Measurements from ENCODE around the gene AP1M1. TPM values are rescaled to one million over a fixed set of nuclear protein-coding genes. Genes with fewer than 3 reads are reported as not detected.

AP1M1 gene
- total RNA-seq, 1 experiment from 2014 or later: 27.7 TPM

DNA sequence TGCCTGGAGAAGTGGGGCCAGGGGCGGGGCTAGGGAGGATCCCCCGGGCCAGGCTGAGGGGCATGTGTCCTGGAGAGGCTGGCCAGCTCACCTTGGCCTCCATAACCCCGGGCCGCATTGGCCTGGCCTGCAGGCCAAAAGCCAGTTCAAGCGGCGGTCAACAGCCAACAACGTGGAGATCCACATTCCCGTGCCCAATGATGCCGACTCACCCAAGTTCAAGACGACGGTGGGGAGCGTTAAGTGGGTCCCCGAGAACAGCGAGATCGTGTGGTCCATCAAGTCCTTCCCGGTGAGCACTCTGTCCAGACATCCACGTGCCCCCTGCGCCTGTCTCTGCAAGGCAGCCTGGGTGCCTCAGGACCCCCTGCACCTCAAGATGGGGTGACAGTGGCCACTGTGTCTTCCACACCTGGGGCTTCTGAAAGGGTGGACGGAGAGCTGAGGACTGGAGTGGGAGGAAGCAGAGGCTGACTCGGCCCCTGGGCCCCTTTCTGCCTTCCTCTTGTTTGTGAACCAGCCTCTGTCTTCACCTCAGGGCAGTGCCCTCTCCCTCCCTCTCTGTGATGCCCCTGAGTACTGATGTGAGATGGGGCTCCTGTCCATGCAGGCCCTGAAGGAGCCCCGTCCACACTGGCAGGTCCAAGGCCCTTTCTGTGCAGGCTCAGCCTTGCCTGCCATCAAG is 31.1 kb downstream of the AP1M1 start (continued):
- TF ChIP-seq ZNF121 (CRISPR knock-in tag; IDR thresholded peaks at IDR 0.05): no peak
- no peak for TF ChIP-seq ZBTB21 (CRISPR knock-in tag; IDR thresholded peaks at IDR 0.05; ENCODE audit: borderline replicate concordance)
- TF ChIP-seq PREB (CRISPR knock-in tag; IDR thresholded peaks at IDR 0.05; ENCODE audit: borderline replicate concordance): no peak
- no peak for TF ChIP-seq NFE2L1 (CRISPR knock-in tag; IDR thresholded peaks at IDR 0.05)
- no peak for TF ChIP-seq ZNF671 (CRISPR knock-in tag; IDR thresholded peaks at IDR 0.05)
- TF ChIP-seq MAX (CRISPR knock-in tag; IDR thresholded peaks at IDR 0.05): no peak
- no peak for TF ChIP-seq FOXP4 (CRISPR knock-in tag; IDR thresholded peaks at IDR 0.05)

DNA sequence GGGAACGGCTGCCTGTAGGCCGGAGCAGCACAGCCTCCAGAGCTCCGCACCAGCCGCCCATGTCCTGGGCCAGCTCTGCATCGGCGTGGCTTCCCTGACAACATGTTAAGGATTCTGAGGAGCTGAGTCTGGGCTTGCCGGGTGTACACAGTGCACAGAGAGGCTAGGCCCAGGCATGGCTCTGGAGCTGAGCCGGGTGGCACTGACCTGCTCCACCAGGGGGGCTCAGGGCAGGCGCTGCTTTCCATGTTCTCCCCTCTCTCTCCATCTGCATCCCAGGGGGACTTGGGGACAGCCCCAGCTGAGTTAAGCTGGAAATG is 31.6 kb downstream of the AP1M1 start:
- Mint-ChIP-seq H3K36me3 (peaks cover 2% of the 10 kb centered on the region; the same call in 1 of the 2 replicates), H3K9me3 (no peaks in the 10 kb centered on the region), H3K4me1 (no peaks in the 10 kb centered on the region), H3K4me3 (no peak overlapping the region), H3K27me3 (ENCODE audit: low read depth) (no peaks in the 10 kb centered on the region; the same call in 1 of the 2 replicates), H3K27ac (0 out of 2 replicates have a peak overlapping the region, but pooled peaks have one; percentile 80)
- DNase-seq (ENCODE audit: low spot score) (no peak), ATAC-seq (no peak)
- TF ChIP-seq, protein P1, sequence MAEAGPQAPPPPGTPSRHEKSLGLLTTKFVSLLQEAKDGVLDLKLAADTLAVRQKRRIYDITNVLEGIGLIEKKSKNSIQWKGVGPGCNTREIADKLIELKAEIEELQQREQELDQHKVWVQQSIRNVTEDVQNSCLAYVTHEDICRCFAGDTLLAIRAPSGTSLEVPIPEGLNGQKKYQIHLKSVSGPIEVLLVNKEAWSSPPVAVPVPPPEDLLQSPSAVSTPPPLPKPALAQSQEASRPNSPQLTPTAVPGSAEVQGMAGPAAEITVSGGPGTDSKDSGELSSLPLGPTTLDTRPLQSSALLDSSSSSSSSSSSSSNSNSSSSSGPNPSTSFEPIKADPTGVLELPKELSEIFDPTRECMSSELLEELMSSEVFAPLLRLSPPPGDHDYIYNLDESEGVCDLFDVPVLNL (CRISPR knock-in tag; IDR thresholded peaks at IDR 0.05; ENCODE audit: borderline replicate concordance, low read depth): no peak
- TF ChIP-seq, protein P2, sequence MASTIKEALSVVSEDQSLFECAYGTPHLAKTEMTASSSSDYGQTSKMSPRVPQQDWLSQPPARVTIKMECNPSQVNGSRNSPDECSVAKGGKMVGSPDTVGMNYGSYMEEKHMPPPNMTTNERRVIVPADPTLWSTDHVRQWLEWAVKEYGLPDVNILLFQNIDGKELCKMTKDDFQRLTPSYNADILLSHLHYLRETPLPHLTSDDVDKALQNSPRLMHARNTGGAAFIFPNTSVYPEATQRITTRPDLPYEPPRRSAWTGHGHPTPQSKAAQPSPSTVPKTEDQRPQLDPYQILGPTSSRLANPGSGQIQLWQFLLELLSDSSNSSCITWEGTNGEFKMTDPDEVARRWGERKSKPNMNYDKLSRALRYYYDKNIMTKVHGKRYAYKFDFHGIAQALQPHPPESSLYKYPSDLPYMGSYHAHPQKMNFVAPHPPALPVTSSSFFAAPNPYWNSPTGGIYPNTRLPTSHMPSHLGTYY (CRISPR knock-in tag; IDR thresholded peaks at IDR 0.05): no peak
- no peak for TF ChIP-seq MAX (CRISPR knock-in tag; IDR thresholded peaks at IDR 0.05)
- no peak for TF ChIP-seq FOXJ3 (CRISPR knock-in tag; IDR thresholded peaks at IDR 0.05; ENCODE audit: borderline replicate concordance)
- TF ChIP-seq ETV6 (CRISPR knock-in tag; IDR thresholded peaks at IDR 0.05): no peak
- TF ChIP-seq GTF2I (CRISPR knock-in tag; conservative IDR thresholded peaks at IDR 0.05): no peak
- TF ChIP-seq ZNF138 (CRISPR knock-in tag; conservative IDR thresholded peaks at IDR 0.05): no peak
- no peak for TF ChIP-seq SMAD4 (CRISPR knock-in tag; IDR thresholded peaks at IDR 0.05)
- TF ChIP-seq EMX1 (CRISPR knock-in tag; IDR thresholded peaks at IDR 0.05): no peak
- CTCF ChIA-PET: interaction anchor here (1.0 kb wide), 1 partner anchor 18 kb away, joined by 3 read pairs; no protein-coding TSS in a partner anchor
- POLR2A ChIA-PET: no interaction called here

- DNase-seq (ENCODE audit: low spot score) (no peak), ATAC-seq (no peak)
- no peaks in the 10 kb centered on the region for H3K9me3 Mint-ChIP-seq
- peak overlapping the region; percentile 44; the same call in 1 of the 2 replicates for H3K27ac Mint-ChIP-seq
- H3K4me1 Mint-ChIP-seq: no peaks in the 10 kb centered on the region
- CTCF ChIA-PET: interaction anchor here (0.6 kb wide), 1 partner anchor 15 kb away, joined by 3 read pairs; no protein-coding TSS in a partner anchor
- peaks cover 5% of the 10 kb centered on the region; the same call in 1 of the 2 replicates for H3K36me3 Mint-ChIP-seq
- no peak overlapping the region for H3K4me3 Mint-ChIP-seq
- H3K27me3 Mint-ChIP-seq (ENCODE audit: low read depth): no peaks in the 10 kb centered on the region; the same call in 1 of the 2 replicates
- POLR2A ChIA-PET: no interaction called here
- TF ChIP-seq ZNF317 (CRISPR knock-in tag; IDR thresholded peaks at IDR 0.05; ENCODE audit: borderline replicate concordance, low read depth) (no peak), CREB1 (CRISPR knock-in tag; IDR thresholded peaks at IDR 0.05) (no peak), ZBTB43 (CRISPR knock-in tag; IDR thresholded peaks at IDR 0.05) (no peak), ZNF512 (CRISPR knock-in tag; IDR thresholded peaks at IDR 0.05; ENCODE audit: borderline replicate concordance) (no peak), E2F5 (CRISPR knock-in tag; IDR thresholded peaks at IDR 0.05) (no peak), ZNF416 (CRISPR knock-in tag; IDR thresholded peaks at IDR 0.05) (no peak), NFYB (CRISPR knock-in tag; conservative IDR thresholded peaks at IDR 0.05; ENCODE audit: low read depth) (no peak), GABPB1 (CRISPR knock-in tag; IDR thresholded peaks at IDR 0.05) (no peak)
Measured at GRCh38 chr19:16232127-16232526, 34.4 kb downstream of the AP1M1 start.
